Measurements from ENCODE around the gene KCNK6.

Gene KCNK6

GRCh38 chr19:38319421-38320258 lies at the start of gene KCNK6:
Gene KCNK6, plus strand, starts transcription at chr19:38319845. Its CDS starts 106 bp downstream, at chr19:38319951.
- DNase-seq (ENCODE audit: low spot score) = no peak

DNA sequence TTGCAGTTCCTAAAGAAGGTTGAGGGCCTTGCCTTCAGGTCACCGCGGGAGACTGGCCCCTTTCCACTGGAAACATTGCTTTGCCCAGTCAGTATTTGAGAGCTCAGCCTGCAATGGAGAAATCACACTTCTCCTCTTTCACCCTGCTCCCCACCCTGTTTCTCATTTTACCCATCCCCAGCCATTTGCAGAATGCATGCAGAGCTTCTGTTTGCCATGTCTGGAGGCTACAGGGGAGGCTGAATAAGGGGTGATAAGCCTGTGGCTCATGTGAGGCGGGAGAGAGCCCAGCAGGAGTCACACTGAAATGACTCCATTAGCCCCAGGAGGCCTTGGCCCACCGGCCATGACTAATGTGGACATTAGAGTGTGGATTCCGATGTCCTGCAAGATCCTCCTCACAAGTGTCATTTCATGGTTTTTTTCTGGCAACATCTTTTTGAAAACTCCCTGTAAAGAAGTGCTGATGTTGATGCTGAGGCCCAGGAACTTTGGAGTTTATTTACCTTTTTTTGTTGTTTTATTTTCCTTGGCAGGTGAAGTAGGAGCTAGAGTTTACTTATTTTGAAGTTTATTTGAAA lies 49.0 kb upstream of the KCNK6 start:
- no peak for DNase-seq (ENCODE audit: low spot score)

GRCh38 chr19:38273499-38273898 lies 46.1 kb upstream of the KCNK6 start:
- DNase-seq (ENCODE audit: low spot score) = no peak

GRCh38 chr19:38274739-38275138 lies 44.9 kb upstream of the KCNK6 start:
- DNase-seq (ENCODE audit: low spot score) = no peak

GRCh38 chr19:38276942-38277517 lies 42.6 kb upstream of the KCNK6 start:
- no peak for DNase-seq (ENCODE audit: low spot score)

DNA sequence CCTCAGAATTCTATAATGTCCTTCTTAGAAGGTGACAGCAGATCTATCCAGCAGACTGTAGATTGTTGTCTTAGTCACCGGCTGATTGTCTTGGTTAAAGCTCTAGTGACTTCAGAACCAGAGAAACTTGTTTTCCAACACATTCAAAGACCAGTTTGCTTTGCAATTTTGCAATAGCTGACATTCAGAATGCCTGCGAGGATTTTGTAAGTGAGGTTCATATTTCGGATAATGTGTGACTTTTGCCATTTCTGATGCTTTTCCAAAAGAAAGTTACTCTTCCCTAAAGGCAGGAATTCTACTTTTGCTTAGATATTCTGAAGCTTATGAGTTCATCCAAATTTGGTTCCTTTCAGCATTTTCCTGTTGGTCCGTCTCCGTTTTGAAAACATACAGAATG lies 42.1 kb upstream of the KCNK6 start:
- DNase-seq (ENCODE audit: low spot score) = no peak

DNA sequence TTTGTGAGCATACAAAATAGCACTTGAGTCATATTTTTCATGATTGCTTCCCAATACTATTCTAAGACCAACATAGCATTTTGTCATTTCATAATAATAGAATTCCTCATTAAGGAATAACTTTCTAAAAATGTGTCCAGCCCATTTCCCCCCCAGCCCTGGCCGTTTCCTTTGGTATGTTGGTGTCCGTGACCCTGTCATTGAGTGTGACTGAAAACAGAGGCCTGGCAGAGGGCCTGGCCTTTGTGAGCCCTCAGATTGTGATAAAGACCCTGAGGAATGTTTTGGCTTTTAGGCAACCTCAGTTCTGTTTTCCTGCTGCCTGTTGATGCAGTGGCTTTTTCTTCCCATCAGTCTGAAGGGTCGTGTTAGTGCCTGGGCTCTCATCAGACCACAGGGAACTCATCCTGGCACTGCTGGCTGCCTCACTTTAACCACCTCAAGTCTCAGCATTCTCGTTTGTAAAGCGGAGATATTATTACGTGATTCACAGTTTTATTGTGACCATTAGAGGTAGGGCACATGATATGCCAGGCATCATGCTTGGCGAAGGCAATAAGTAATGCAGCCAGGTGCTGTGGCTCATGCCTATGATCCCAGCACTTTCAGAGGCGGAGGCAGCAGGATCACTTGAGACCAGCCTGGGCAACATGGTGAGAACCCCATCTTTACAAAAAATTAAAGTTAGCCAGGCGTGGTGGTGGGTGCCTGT lies 41.5 kb upstream of the KCNK6 start:
- no peak for DNase-seq (ENCODE audit: low spot score)

DNA sequence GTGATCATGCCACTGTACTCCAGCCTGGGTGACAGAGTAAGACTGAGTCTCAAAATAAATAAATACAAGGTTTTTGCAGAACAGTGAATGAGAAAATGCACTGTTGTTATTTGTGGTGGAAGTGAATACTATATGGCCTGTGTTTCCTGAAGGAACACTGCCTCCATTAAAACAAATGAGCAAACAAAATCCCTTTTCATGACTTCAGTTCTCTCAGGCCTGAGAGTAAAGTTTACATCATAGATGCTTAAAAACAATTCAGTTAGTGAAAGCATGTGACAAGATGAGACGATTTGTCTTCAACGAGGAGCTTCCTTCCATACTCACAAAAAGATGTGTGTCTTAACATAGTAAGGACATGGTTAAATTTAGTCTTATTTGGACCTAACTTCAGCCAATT lies 40.9 kb upstream of the KCNK6 start:
- DNase-seq (ENCODE audit: low spot score) = no peak

DNA sequence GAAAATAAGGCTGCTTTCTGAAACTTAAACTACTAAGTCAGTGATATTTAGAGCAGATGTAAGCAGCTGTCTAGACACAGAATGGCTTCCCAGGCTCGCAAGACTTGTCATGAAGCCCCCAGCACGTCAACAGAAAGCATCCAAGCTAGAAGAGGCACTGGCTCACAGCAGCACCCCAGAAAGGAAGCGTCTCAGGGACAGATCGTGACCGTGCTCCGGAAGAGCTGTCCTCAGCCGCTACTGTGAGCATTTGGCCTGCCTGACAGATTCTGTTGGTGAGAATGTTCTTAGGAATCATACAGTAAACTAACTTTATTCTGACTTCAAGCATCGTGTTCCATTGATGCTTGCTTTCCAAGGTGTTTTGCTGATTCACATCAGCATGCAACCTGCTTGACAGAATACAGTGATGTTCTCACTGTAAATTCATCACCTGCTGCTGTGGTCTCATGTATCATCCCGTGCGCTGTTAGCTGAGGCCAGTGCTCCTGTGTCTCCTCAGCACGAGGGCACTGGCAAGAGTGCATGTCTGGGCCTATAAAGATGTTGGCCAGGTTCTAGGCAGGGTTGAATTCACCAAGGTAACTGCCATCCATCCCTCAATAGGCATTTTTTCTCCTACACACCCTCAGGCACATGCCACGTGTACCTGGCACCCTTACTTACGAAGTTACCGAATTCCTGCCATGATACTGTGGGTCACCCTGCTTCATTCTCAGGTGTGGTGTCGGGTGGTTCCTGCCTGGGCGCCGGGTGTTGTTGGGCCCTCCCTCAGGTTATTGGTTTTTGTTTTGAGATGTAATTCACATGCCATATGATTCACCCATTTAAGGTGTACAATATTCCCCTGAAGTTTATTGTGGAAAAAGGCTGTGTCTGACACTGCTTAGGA lies 39.4 kb upstream of the KCNK6 start:
- no peak for DNase-seq (ENCODE audit: low spot score)

- DNase-seq (ENCODE audit: low spot score) = no peak
These were observed 37.7 kb upstream of the KCNK6 start for GRCh38 chr19:38281811-38282566.

DNA sequence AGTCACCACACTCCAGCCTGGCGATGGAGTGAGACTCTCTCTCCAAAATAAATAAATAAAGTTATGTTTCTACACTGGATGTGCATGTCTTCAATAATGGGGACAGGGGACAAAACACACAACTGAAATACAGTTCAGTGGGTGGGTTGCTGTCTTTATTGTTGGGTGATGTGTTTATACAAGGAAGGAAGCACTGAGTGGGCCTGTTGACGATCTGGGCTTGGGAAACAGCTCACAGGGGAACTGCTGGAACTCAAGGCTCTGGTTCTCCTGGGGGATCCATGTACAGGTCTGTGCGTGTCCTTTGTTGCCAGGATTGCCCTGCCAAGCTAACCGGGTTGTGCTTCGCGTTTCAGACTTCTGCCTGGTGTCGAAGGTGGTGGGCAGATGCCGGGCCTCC lies 36.4 kb upstream of the KCNK6 start:
- DNase-seq (ENCODE audit: low spot score) = no peak

- peak; percentile 28 for DNase-seq (ENCODE audit: low spot score)
These were observed 35.2 kb upstream of the KCNK6 start for GRCh38 chr19:38284422-38284821.

DNA sequence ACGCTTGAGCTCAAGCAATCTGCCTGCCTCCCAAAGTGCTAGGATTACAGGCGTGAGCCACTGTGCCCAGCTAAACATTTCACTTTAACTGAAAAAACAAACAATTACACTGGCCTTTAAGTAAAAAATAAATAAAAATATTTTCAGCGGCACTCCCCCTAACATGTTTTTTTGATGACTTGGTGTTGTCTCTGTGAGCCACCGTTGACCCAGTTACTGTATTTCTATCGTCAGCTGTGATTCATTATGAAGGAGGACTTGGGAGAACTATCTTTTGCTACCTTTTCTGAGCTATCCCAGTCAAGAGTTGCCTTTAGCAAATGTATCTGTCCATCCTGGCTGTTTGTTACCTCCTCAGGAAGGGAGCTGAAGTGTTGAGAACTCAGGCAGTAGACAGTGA lies 34.1 kb upstream of the KCNK6 start:
- DNase-seq (ENCODE audit: low spot score) = no peak

DNA sequence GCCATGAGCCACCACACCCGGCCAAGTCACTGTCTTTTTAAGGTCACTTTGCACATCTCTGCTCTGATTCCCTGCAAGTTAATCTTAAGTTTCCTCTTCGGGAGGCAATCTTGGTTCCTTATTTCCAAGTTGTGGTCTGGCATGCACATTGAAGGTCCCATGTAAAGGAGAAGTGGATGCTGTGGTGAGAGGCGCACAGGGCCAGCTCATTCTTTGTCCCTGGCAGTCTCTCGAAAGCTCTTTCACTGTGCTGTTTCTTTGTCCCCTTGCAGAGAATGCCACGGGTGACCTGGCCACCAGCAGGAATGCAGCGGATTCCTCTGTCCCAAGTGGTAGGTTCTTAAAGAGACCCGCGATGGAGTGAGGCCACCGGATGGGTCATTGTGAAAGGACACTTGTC lies 32.0 kb upstream of the KCNK6 start:
- DNase-seq (ENCODE audit: low spot score) = no peak

DNA sequence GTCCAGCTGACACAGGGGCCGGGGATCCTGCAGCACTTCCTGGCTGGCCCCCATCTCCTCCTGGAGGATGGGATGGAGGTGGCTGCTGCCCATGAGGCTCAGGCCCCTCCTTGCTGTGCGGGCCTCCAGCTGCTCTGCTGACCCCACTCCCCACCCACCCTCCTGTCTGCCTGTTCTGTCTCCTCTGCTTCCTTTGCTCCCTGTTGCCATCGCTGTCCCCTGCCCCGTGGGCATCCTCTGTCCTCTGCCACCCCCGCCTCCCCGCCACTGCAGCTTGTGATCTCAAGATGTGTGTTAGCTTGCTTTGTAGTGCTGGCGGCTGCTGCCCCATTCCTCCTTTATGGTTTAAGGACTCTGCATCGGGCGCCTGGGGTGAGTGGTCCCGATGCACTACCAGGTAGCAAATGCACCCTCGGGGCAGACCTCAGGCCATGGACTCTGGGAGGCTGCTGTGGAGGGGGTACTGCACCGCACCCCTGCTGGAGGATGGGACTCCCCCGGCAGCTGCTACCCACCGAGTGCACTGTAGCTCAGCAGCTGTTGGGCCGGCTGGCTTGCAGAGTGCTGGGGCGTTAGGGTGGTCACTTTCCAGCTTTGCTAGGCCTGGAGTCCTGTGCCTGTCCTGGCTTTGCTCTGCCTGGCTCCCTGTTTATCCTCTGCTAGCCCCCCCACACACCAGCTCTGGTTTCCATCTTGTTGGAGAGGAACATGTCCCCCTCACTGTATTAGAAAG lies 31.4 kb upstream of the KCNK6 start:
- no peak for DNase-seq (ENCODE audit: low spot score)

DNA sequence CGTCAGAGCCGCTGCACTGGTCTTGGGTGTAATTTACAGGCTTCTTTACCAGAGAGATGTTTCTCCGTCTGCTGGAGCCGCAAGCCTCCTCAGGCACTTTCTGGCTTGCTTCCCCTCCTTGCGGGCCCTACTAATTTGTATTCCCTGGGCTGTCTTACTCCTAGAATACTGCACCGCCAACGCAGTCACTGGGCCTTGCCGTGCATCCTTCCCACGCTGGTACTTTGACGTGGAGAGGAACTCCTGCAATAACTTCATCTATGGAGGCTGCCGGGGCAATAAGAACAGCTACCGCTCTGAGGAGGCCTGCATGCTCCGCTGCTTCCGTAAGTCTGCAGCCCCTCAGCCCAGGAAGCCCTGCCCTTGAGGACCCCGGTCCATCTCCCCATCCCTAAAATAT lies 29.7 kb upstream of the KCNK6 start:
- no peak for DNase-seq (ENCODE audit: low spot score)

DNA sequence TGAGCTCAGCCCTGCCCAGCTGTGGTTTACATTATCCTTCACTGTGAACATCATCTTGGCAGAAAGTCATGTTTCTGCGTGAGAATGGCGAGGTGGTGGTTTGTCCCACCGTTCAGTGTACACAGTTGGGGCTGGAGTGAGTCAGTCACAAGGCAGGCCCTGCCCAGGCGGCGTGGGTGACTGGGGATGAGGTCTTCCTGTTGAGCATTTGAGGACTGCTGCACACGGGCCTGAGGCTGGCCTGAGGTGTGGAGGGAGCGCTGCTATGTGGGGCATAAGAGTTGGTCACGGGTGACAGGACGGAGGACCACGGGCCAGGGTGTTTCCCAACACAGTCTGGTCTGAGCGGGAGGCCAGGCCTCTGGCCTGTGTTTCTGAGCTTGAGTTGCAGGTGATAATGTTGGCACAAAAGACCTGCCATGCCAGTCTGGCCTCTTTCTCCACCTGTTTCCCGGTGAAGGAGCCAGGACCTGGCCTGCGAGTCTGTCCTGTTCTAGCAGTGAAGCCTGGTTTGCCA lies 29.0 kb upstream of the KCNK6 start:
- no peak for DNase-seq (ENCODE audit: low spot score)

DNA sequence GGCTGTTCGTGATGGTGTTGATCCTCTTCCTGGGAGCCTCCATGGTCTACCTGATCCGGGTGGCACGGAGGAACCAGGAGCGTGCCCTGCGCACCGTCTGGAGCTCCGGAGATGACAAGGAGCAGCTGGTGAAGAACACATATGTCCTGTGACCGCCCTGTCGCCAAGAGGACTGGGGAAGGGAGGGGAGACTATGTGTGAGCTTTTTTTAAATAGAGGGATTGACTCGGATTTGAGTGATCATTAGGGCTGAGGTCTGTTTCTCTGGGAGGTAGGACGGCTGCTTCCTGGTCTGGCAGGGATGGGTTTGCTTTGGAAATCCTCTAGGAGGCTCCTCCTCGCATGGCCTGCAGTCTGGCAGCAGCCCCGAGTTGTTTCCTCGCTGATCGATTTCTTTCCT lies 27.8 kb upstream of the KCNK6 start:
- DNase-seq (ENCODE audit: low spot score) = no peak

DNA sequence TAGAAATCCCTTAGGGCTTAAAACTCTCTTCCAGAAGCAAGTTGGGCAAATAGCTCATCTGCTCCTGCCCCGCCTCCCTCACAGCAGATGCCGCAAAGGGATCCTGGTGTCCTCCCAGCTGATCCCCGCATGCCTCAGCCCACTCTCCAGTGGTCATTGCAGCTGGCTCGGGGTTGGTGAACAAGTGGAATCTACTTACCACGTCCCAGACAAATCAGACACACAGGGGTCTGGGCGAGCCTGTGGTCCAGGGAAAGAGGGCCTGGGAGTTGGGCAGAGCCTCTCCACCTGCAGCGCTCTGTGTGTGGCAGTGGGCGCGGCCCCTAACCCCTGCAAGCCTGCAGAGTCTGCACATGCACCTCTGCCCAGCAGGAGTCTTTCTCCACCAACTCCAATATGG lies 26.4 kb upstream of the KCNK6 start:
- no peak for DNase-seq (ENCODE audit: low spot score)

- DNase-seq (ENCODE audit: low spot score) = no peak
These were observed 25.6 kb upstream of the KCNK6 start for GRCh38 chr19:38294090-38294489.
